Activated CD4-positive, alpha-beta T cell treated with anti-CD3 and anti-CD28 coated beads, Interleukin-2, amount 50 U/mL, for 48 hours (primary cell): ENCODE results near the gene ZWINT.
A peak's percentile ranks its signal among the peaks of the same experiment; 100 is the strongest.

Source experiments
- DNase-seq, 2 experiments: peaks; one replicate each; pipeline ENCODE4 v3.0.0-alpha.2; 2020

Gene ZWINT

GRCh38 chr10:56360967-56361612 lies at the start of gene ZWINT:
Gene ZWINT, minus strand, starts transcription at chr10:56361259. Its CDS starts 23 bp downstream, at chr10:56361236.
- DNase-seq, result peak; percentile 91 to 94

- no peak for DNase-seq
Observed at GRCh38 chr10:56383806-56384205, 22.7 kb upstream of the ZWINT start.

- DNase-seq, result no peak
Observed at GRCh38 chr10:56370217-56371113, 9.4 kb upstream of the ZWINT start.

- DNase-seq, result no peak
Observed at GRCh38 chr10:56360583-56360966, 484 bp downstream of the ZWINT start.

GRCh38 chr10:56359837-56360236 lies 1.2 kb downstream of the ZWINT start:
- no peak for DNase-seq

- DNase-seq, result no peak
Observed at GRCh38 chr10:56357018-56357417, 4.0 kb downstream of the ZWINT start.

GRCh38 chr10:56351909-56352630 lies 9.0 kb downstream of the ZWINT start:
- no peak for DNase-seq

- no peak for DNase-seq
Observed at GRCh38 chr10:56349611-56350010, 11.4 kb downstream of the ZWINT start.

- DNase-seq, result no peak
Observed at GRCh38 chr10:56348101-56348500, 13.0 kb downstream of the ZWINT start.

GRCh38 chr10:56346845-56347415 lies 14.1 kb downstream of the ZWINT start:
- no peak for DNase-seq

- DNase-seq, result no peak
Observed at GRCh38 chr10:56341612-56342011, 19.4 kb downstream of the ZWINT start.

- DNase-seq, result no peak
Observed at GRCh38 chr10:56329961-56330360, 31.1 kb downstream of the ZWINT start.

- DNase-seq, result no peak
Observed at GRCh38 chr10:56327118-56327517, 33.9 kb downstream of the ZWINT start.

GRCh38 chr10:56319386-56319785 lies 41.7 kb downstream of the ZWINT start:
- no peak for DNase-seq

GRCh38 chr10:56318816-56319215 lies 42.2 kb downstream of the ZWINT start:
- no peak for DNase-seq

GRCh38 chr10:56317603-56318002 lies 43.5 kb downstream of the ZWINT start:
- no peak for DNase-seq

- no peak for DNase-seq
Observed at GRCh38 chr10:56316603-56317002, 44.5 kb downstream of the ZWINT start.
